Fibroblast of villous mesenchyme (primary cell): Measurements from ENCODE around the gene ERBB4. TPM values are rescaled to one million over a fixed set of nuclear protein-coding genes. Genes with fewer than 3 reads are reported as not detected.

Experiments used
- DNase-seq: peaks from one replicate; pipeline ENCODE4 v3.0.0-alpha.2; 2010; ENCODE audit warnings: low read depth
- H3K4me3 ChIP-seq: 2 replicates; pipeline ENCODE4 v1.5.1; 2011; ENCODE audit warnings: low read depth, mild to moderate bottlenecking, low read length
- CTCF ChIP-seq: IDR thresholded peaks from 2 replicates; pipeline ENCODE4 v1.5.1; 2012; ENCODE audit warnings: low read depth, mild to moderate bottlenecking, low read length; ENCODE audit not compliant: insufficient read depth
- total RNA-seq: library from RNA; depleted of rRNA; stranded (reverse); fragments of >200 nt; gene quantifications from 2 replicates; pipeline ENCODE4 v1.2.3, GENCODE V29; 2012

The ERBB4 gene
- total RNA-seq, 1 donor, result under 0.01 TPM

GRCh38 chr2:212154477-212154878 is 384.1 kb downstream of the ERBB4 start:
- no peak for DNase-seq
- no peak overlapping the region for H3K4me3 ChIP-seq
- TF ChIP-seq CTCF, result no peak

- no peak for DNase-seq
- no peak overlapping the region for H3K4me3 ChIP-seq
- TF ChIP-seq CTCF, result no peak
These were observed 384.7 kb downstream of the ERBB4 start for GRCh38 chr2:212153923-212154322.

GRCh38 chr2:212147921-212148513 is 390.6 kb downstream of the ERBB4 start:
- DNase-seq, result peak; percentile 2
- H3K4me3 ChIP-seq, result no peak overlapping the region
- peak; percentile 25 for TF ChIP-seq CTCF

GRCh38 chr2:212146416-212146815 is 392.2 kb downstream of the ERBB4 start:
- no peak for TF ChIP-seq CTCF
- DNase-seq, result no peak
- no peak overlapping the region for H3K4me3 ChIP-seq

GRCh38 chr2:212145121-212145520 is 393.5 kb downstream of the ERBB4 start:
- no peak for TF ChIP-seq CTCF
- DNase-seq, result peak; percentile 1
- H3K4me3 ChIP-seq, result no peak overlapping the region

GRCh38 chr2:212142631-212143030 is 396.0 kb downstream of the ERBB4 start:
- H3K4me3 ChIP-seq, result no peak overlapping the region
- TF ChIP-seq CTCF, result no peak
- DNase-seq, result no peak

GRCh38 chr2:212141499-212141898 is 397.1 kb downstream of the ERBB4 start:
- H3K4me3 ChIP-seq, result no peak overlapping the region
- TF ChIP-seq CTCF, result no peak
- DNase-seq, result no peak
